HEK293 (cell line): ENCODE measurements around the gene LYZL6.

ENCODE experiments used
- CTCF ChIA-PET: fragments of 350-600 bp; formaldehyde crosslinking; extraction: SDS; loops from one replicate; lab custom pipeline; 2021; ENCODE audit warnings: antibody characterized with exemption; lab: Yijun Ruan, JAX
- POLR2A ChIA-PET: fragments of 300-600 bp; formaldehyde crosslinking; extraction: SDS; loops from one replicate; lab custom pipeline; 2020; ENCODE audit warnings: antibody characterized with exemption, inconsistent platforms; lab: Yijun Ruan, JAX
- H3K27ac ChIP-seq: fragments of 200-500 bp; sonication (Bioruptor generic); 2 replicates; pipeline ENCODE4 v1.5.1; 2014; ENCODE audit warnings: low read depth, low read length, control low read depth, inconsistent platforms; ENCODE audit errors: extremely low read depth
- H3K36me3 ChIP-seq, 2 experiments: fragments of 200-500 bp in 1 of 2; sonication (Bioruptor generic) in 1 of 2; 1 replicate in 1 of 2; 2 replicates in 1 of 2; pipeline ENCODE4 v1.5.1; 2014 to 2017; ENCODE audit warnings: inconsistent platforms in 2 of 2, low read length in 2 of 2; ENCODE audit not compliant: control insufficient read depth in 2 of 2, insufficient read depth in 1 of 2
- H3K4me1 ChIP-seq: fragments of 200-500 bp; sonication (Bioruptor generic); 2 replicates; pipeline ENCODE4 v1.5.1; 2014; ENCODE audit warnings: mild to moderate bottlenecking, low read length, inconsistent platforms; ENCODE audit not compliant: control insufficient read depth, insufficient read depth
- H3K4me3 ChIP-seq: 2 replicates; pipeline ENCODE4 v1.5.1; 2011; ENCODE audit warnings: low read depth, mild to moderate bottlenecking, control low read depth, low read length, moderate library complexity
- H3K9me3 ChIP-seq: fragments of 200-500 bp; sonication (Bioruptor generic); 2 replicates; pipeline ENCODE4 v1.5.1; 2014; ENCODE audit warnings: low read depth, low read length, inconsistent platforms; ENCODE audit not compliant: control insufficient read depth, insufficient read depth
- BCL11B ChIP-seq: fragments of 450-650 bp; formaldehyde crosslinking; IDR thresholded peaks from 2 replicates; pipeline ENCODE4 v1.5.1; 2016; ENCODE audit warnings: low read depth, missing biosample characterization, missing genetic modification characterization
- GLIS2 ChIP-seq: fragments of 450-650 bp; formaldehyde crosslinking; IDR thresholded peaks from 2 replicates; pipeline ENCODE4 v1.5.1; 2016; ENCODE audit warnings: missing biosample characterization, missing genetic modification characterization
- SCRT2 ChIP-seq: fragments of 450-650 bp; formaldehyde crosslinking; IDR thresholded peaks from 2 replicates; pipeline ENCODE4 v1.5.1; 2016; ENCODE audit warnings: missing biosample characterization, missing genetic modification characterization
- TRIM28 ChIP-seq: IDR thresholded peaks from 2 replicates; pipeline ENCODE4 v1.6.1; 2011; ENCODE audit warnings: low read length, control low read depth, borderline replicate concordance
- ZNF132 ChIP-seq: fragments of 450-650 bp; formaldehyde crosslinking; IDR thresholded peaks from 2 replicates; pipeline ENCODE4 v1.5.1; 2017; ENCODE audit warnings: missing biosample characterization, missing genetic modification characterization, borderline replicate concordance
- ZNF184 ChIP-seq: fragments of 450-650 bp; IDR thresholded peaks from 2 replicates; pipeline ENCODE4 v1.5.1; 2018; ENCODE audit warnings: missing biosample characterization, mild to moderate bottlenecking, missing genetic modification characterization
- ZNF266 ChIP-seq: fragments of 450-650 bp; formaldehyde crosslinking; IDR thresholded peaks from 2 replicates; pipeline ENCODE4 v1.5.1; 2016; ENCODE audit warnings: missing biosample characterization, missing genetic modification characterization, low read depth
- ZNF354C ChIP-seq: fragments of 450-650 bp; formaldehyde crosslinking; IDR thresholded peaks from 2 replicates; pipeline ENCODE4 v1.5.1; 2016; ENCODE audit warnings: missing biosample characterization, missing genetic modification characterization, low read depth, borderline replicate concordance
- ZNF426 ChIP-seq: fragments of 450-650 bp; formaldehyde crosslinking; IDR thresholded peaks from 2 replicates; pipeline ENCODE4 v1.5.1; 2017; ENCODE audit warnings: missing biosample characterization, missing genetic modification characterization, mild to moderate bottlenecking, inconsistent platforms, moderate library complexity
- ZNF621 ChIP-seq: fragments of 450-650 bp; formaldehyde crosslinking; IDR thresholded peaks from 2 replicates; pipeline ENCODE4 v1.5.1; 2017; ENCODE audit warnings: missing biosample characterization, missing genetic modification characterization
- ZNF629 ChIP-seq: fragments of 450-650 bp; formaldehyde crosslinking; IDR thresholded peaks from 2 replicates; pipeline ENCODE4 v1.5.1; 2017; ENCODE audit warnings: missing biosample characterization, missing genetic modification characterization
- ZNF747 ChIP-seq: fragments of 450-650 bp; formaldehyde crosslinking; IDR thresholded peaks from 2 replicates; pipeline ENCODE4 v1.5.1; 2016; ENCODE audit warnings: missing biosample characterization, missing genetic modification characterization
- TF ChIP-seq, protein P1 (sequence below): fragments of 450-650 bp; formaldehyde crosslinking; IDR thresholded peaks from 2 replicates; pipeline ENCODE4 v1.5.1; 2016; ENCODE audit warnings: missing biosample characterization, missing genetic modification characterization
- TF ChIP-seq, protein P2 (sequence below): fragments of 450-650 bp; formaldehyde crosslinking; IDR thresholded peaks from 2 replicates; pipeline ENCODE4 v1.5.1; 2016; ENCODE audit warnings: missing biosample characterization, missing genetic modification characterization
- TF ChIP-seq, protein P3 (sequence below): fragments of 450-650 bp; formaldehyde crosslinking; IDR thresholded peaks from 2 replicates; pipeline ENCODE4 v1.5.1; 2016; ENCODE audit warnings: missing biosample characterization, missing genetic modification characterization
- TF ChIP-seq, protein P4 (sequence below): fragments of 450-650 bp; formaldehyde crosslinking; IDR thresholded peaks from 2 replicates; pipeline ENCODE4 v1.5.1; 2016; ENCODE audit warnings: missing biosample characterization, missing genetic modification characterization

The LYZL6 gene

DNA sequence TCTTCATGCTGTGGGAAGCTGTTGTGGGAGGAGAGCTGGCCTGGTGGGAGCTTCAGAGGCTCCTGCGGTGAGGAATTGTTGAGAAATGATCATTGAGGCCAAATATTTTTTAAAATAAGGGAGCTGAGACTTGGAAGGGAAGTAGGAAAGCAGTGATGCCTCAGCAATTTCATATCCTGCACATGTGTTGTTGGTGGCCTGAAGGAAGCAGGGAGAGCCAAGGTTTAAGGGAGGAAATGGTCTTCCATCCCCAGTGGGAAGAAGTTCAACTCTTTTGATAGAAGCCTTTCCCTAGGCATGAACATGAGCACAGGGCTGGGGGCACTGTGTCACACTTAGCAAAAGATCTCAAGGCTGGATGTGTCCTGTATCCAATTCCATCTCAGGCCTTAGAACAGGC, 43.1 kb upstream of the LYZL6 start, which contains the start of gene CCL14:
Gene CCL14 (minus strand): TSS at position 87 of the 400 bp plus-strand sequence. CDS start 80 bp downstream, at position 7.
- Histone ChIP-seq H3K4me1 (no peaks in the 10 kb centered on the region), H3K36me3 (no peaks in the 10 kb centered on the region), H3K27ac (no peak within 1 kb of the TSS), H3K4me3 (no peak within 1 kb of the TSS), H3K9me3 (no peaks in the 10 kb centered on the region)
- ChIA-PET POLR2A (no interaction called here), CTCF (interaction anchor here (1.0 to 3.1 kb wide), 4 partner anchors 17 to 163 kb away, joined by 3 to 21 read pairs (median 8); no protein-coding TSS in a partner anchor)
- TF ChIP-seq ZNF184 (tag by site-specific recombination) (no peak), ZNF354C (tag by site-specific recombination) (no peak), BCL11B (no peak), ZNF266 (tag by site-specific recombination) (no peak), ZNF426 (no peak), ZNF132 (tag by site-specific recombination) (no peak), ZNF629 (tag by site-specific recombination) (no peak), TRIM28 (no peak), ZNF621 (tag by site-specific recombination) (no peak), GLIS2 (tag by site-specific recombination) (no peak), ZNF747 (tag by site-specific recombination) (no peak)
- TF ChIP-seq, protein P1, sequence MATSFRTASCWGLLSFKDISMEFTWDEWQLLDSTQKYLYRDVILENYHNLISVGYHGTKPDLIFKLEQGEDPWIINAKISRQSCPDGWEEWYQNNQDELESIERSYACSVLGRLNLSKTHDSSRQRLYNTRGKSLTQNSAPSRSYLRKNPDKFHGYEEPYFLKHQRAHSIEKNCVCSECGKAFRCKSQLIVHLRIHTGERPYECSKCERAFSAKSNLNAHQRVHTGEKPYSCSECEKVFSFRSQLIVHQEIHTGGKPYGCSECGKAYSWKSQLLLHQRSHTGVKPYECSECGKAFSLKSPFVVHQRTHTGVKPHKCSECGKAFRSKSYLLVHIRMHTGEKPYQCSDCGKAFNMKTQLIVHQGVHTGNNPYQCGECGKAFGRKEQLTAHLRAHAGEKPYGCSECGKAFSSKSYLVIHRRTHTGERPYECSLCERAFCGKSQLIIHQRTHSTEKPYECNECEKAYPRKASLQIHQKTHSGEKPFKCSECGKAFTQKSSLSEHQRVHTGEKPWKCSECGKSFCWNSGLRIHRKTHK (tag by site-specific recombination) = no peak
- TF ChIP-seq, protein P2, sequence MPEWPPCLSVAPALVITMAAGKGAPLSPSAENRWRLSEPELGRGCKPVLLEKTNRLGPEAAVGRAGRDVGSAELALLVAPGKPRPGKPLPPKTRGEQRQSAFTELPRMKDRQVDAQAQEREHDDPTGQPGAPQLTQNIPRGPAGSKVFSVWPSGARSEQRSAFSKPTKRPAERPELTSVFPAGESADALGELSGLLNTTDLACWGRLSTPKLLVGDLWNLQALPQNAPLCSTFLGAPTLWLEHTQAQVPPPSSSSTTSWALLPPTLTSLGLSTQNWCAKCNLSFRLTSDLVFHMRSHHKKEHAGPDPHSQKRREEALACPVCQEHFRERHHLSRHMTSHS (tag by site-specific recombination) = no peak
- TF ChIP-seq, protein P3, sequence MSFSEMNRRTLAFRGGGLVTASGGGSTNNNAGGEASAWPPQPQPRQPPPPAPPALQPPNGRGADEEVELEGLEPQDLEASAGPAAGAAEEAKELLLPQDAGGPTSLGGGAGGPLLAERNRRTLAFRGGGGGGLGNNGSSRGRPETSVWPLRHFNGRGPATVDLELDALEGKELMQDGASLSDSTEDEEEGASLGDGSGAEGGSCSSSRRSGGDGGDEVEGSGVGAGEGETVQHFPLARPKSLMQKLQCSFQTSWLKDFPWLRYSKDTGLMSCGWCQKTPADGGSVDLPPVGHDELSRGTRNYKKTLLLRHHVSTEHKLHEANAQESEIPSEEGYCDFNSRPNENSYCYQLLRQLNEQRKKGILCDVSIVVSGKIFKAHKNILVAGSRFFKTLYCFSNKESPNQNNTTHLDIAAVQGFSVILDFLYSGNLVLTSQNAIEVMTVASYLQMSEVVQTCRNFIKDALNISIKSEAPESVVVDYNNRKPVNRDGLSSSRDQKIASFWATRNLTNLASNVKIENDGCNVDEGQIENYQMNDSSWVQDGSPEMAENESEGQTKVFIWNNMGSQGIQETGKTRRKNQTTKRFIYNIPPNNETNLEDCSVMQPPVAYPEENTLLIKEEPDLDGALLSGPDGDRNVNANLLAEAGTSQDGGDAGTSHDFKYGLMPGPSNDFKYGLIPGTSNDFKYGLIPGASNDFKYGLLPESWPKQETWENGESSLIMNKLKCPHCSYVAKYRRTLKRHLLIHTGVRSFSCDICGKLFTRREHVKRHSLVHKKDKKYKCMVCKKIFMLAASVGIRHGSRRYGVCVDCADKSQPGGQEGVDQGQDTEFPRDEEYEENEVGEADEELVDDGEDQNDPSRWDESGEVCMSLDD (tag by site-specific recombination) = no peak
- TF ChIP-seq, protein P4, sequence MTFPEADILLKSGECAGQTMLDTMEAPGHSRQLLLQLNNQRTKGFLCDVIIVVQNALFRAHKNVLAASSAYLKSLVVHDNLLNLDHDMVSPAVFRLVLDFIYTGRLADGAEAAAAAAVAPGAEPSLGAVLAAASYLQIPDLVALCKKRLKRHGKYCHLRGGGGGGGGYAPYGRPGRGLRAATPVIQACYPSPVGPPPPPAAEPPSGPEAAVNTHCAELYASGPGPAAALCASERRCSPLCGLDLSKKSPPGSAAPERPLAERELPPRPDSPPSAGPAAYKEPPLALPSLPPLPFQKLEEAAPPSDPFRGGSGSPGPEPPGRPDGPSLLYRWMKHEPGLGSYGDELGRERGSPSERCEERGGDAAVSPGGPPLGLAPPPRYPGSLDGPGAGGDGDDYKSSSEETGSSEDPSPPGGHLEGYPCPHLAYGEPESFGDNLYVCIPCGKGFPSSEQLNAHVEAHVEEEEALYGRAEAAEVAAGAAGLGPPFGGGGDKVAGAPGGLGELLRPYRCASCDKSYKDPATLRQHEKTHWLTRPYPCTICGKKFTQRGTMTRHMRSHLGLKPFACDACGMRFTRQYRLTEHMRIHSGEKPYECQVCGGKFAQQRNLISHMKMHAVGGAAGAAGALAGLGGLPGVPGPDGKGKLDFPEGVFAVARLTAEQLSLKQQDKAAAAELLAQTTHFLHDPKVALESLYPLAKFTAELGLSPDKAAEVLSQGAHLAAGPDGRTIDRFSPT (tag by site-specific recombination) = no peak

DNA sequence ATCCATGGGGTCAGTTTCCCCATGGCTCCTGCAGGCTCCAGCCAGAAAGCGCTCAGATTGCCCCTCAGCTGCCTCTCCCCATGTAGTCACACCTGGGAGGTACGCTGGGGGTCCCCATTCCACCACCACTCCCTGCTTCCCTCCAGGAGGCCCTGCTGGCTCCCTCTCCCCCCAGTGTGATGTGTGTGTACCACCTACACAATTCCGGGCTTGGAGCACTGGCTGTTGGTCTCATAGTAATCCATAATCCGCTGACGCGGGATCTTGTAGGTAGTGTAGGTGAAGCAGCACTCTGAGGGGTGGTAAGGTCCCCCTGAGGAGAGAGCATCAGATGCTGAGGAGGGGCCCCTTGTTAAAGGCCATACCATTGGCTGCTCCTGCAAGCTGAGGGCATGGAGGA, 40.6 kb upstream of the LYZL6 start:
- Histone ChIP-seq H3K36me3 (no peaks in the 10 kb centered on the region), H3K27ac (no peak overlapping the region), H3K9me3 (no peaks in the 10 kb centered on the region), H3K4me1 (no peaks in the 10 kb centered on the region), H3K4me3 (no peak overlapping the region)
- ChIA-PET POLR2A (interaction anchor here (0.5 to 0.6 kb wide), 2 partner anchors 151 to 472 kb away, joined by 3 to 5 read pairs; no protein-coding TSS in a partner anchor), CTCF (interaction anchor here (1.4 to 3.7 kb wide), 3 partner anchors 15 to 164 kb away, joined by 3 to 56 read pairs (median 24); no protein-coding TSS in a partner anchor)
- TF ChIP-seq SCRT2 (tag by site-specific recombination) = no peak
